Esophagus squamous epithelium (tissue), 4 donors: ENCODE data around the gene ITPA.

Experiments
- POLR2A ChIP-seq, 4 donors: fragments of 450-650 bp; IDR thresholded peaks; one replicate each; pipeline ENCODE4 v1.6.1; 2017; ENCODE audit warnings: antibody characterized with exemption in 4 of 4, mild to moderate bottlenecking in 4 of 4, moderate library complexity in 3 of 4
- TF ChIP-seq, protein P1 (sequence below), 6 experiments: fragments of 450-650 bp in 4 of 6; fragments of 200-600 bp in 2 of 6; sonication (generic) in 2 of 6; IDR thresholded peaks; one replicate each; pipeline ENCODE4 v1.5.1; 2016 to 2019; ENCODE audit warnings: antibody characterized with exemption in 6 of 6, mild to moderate bottlenecking in 4 of 6, moderate library complexity in 4 of 6

DNA sequence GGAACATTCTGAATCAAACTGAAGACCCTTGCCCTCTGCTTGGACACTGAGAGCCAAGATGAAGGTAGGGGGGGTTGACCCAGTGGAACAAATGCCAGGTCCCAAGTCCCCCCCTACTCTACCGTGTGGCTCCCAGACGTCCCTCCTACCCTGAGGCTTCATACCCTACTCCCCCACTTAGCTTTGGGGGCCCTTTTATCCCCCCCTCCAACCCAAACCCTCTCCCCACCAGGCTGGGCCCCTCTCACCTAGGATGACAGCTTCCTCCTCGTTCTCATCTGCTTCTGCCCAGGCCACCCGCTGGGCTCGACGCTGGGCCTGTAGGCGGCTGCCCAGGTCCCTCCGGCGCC, 6.4 kb upstream of the ITPA start:
- TF ChIP-seq, protein P1, sequence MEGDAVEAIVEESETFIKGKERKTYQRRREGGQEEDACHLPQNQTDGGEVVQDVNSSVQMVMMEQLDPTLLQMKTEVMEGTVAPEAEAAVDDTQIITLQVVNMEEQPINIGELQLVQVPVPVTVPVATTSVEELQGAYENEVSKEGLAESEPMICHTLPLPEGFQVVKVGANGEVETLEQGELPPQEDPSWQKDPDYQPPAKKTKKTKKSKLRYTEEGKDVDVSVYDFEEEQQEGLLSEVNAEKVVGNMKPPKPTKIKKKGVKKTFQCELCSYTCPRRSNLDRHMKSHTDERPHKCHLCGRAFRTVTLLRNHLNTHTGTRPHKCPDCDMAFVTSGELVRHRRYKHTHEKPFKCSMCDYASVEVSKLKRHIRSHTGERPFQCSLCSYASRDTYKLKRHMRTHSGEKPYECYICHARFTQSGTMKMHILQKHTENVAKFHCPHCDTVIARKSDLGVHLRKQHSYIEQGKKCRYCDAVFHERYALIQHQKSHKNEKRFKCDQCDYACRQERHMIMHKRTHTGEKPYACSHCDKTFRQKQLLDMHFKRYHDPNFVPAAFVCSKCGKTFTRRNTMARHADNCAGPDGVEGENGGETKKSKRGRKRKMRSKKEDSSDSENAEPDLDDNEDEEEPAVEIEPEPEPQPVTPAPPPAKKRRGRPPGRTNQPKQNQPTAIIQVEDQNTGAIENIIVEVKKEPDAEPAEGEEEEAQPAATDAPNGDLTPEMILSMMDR (IDR thresholded peaks at IDR 0.05), result no peak
- TF ChIP-seq POLR2A (IDR thresholded peaks at IDR 0.05), result no peak
